Stomach (tissue), 9 donors: ENCODE measurements around the gene SLC24A3. TPM values are rescaled to one million over a fixed set of nuclear protein-coding genes. Genes with fewer than 3 reads are reported as not detected.

Source experiments
- DNase-seq, 2 donors: peaks; one replicate each; pipeline versions ENCODE4 v3.0.0 to v3.0.0-alpha.2; 2013 to 2019
- H3K27ac ChIP-seq, 5 donors: fragments of 200-600 bp in 4 of 5; sonication (generic) in 4 of 5; one replicate each; pipeline ENCODE4 v1.5.1; 2013 to 2019; ENCODE audit warnings: mild to moderate bottlenecking in 1 of 5, moderate library complexity in 1 of 5
- H3K27me3 ChIP-seq, 3 donors: fragments of 200-600 bp; sonication (generic); one replicate each; pipeline ENCODE4 v1.5.1; 2017 to 2019; ENCODE audit warnings: mixed run types in 1 of 3
- H3K36me3 ChIP-seq, 4 donors: fragments of 200-600 bp; sonication (generic); 1 replicate in 3 of 4; 2 replicates in 1 of 4; pipeline ENCODE4 v1.5.1; 2016 to 2019
- H3K4me1 ChIP-seq, 4 donors: fragments of 200-600 bp; sonication (generic); one replicate each; pipeline ENCODE4 v1.5.1; 2016 to 2019
- H3K4me3 ChIP-seq, 4 donors: fragments of 200-600 bp; sonication (generic) in 3 of 4; one replicate each; pipeline ENCODE4 v1.5.1; 2016 to 2019; ENCODE audit warnings: mild to moderate bottlenecking in 1 of 4
- H3K9me3 ChIP-seq, 4 donors: fragments of 200-600 bp; sonication (generic); one replicate each; pipeline ENCODE4 v1.5.1; 2016 to 2019
- EP300 ChIP-seq: sonication (generic); formaldehyde crosslinking; IDR thresholded peaks from one replicate; pipeline ENCODE4 v1.6.1; 2017; ENCODE audit warnings: antibody characterized with exemption
- POLR2A ChIP-seq, 4 donors: fragments of 450-650 bp; IDR thresholded peaks; one replicate each; pipeline ENCODE4 v1.6.1; 2016; ENCODE audit warnings: antibody characterized with exemption in 4 of 4, control low read depth in 2 of 4, mild to moderate bottlenecking in 1 of 4, moderate library complexity in 1 of 4
- POLR2AphosphoS5 ChIP-seq, 3 donors: sonication (generic); formaldehyde crosslinking; IDR thresholded peaks; one replicate each; pipeline ENCODE4 v1.6.1; 2016; ENCODE audit warnings: antibody characterized with exemption in 3 of 3
- WGBS, 5 donors: extraction: QIAGEN DNeasy Blood & Tissue Kit in 3 of 5; methylation state at CpG; one replicate each; pipeline versions ENCODE4 v1.1.5 to v1.1.7; 2013 to 2018; 5-methylcytosine and 5-hydroxymethylcytosine counted together
- intact Hi-C: fragments of 100-400 bp; cut with DNase I; formaldehyde crosslinking; loops from one replicate; pipeline ENCODE4 v1.15.1; 2023; ENCODE audit warnings: low total_unique reads
- polyA plus RNA-seq, 3 donors: library from polyadenylated mRNA; stranded (reverse); fragments of 200-250 nt; gene quantifications; one replicate each; pipeline ENCODE4 v1.2.3, GENCODE V29; 2013
- total RNA-seq, 5 donors: library from RNA; depleted of rRNA; stranded (reverse); fragments of >200 nt; gene quantifications; one replicate each; pipeline versions ENCODE4 v1.1.0 to v1.2.3, GENCODE V29; 2014 to 2016
- TF ChIP-seq, protein P1 (sequence below), 7 experiments: fragments of 450-650 bp in 4 of 7; fragments of 200-600 bp in 3 of 7; sonication (generic) in 3 of 7; IDR thresholded peaks; one replicate each; pipeline ENCODE4 v1.5.1; 2016 to 2019; ENCODE audit warnings: antibody characterized with exemption in 7 of 7, control low read depth in 2 of 7, mild to moderate bottlenecking in 1 of 7
- donor health status: healthy with polysubstance abuse.
- donor health status: Bipolar disorder and iron deficiency.
- donor health status: healthy.

Gene SLC24A3
- total and polyA plus RNA-seq, 8 donors, result 1.8 to 9.0 (median 4.5) TPM

DNA sequence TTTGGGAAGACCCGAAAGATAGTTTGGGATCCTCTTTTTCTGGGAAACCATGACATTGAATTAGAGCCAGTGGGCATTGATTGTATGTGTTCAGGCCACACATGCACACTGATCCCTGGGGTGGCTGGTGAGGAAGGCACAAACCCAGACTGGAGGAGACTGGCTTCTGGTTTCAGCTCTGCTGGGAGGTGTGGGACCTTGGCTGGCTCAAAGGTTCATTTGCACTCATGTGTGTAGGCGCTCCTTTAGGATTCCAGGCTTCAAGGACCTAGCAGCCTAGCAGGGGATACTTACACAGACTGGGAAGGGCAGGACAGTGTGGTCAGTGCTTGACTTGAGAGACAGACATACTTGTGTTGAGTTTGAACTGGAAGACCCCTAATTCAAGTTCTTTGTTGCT, 552.8 kb downstream of the SLC24A3 start:
- intact Hi-C loops, result no loop called here
- DNase-seq, result no peak
- no peak overlapping the region for H3K27ac ChIP-seq
- WGBS, 5 donors, result 91 to 97% (median 94%) methylated on average over 2 of the region's 2 CpGs
- no peaks in the 10 kb centered on the region for H3K36me3 ChIP-seq
- H3K9me3 ChIP-seq, result no peaks in the 10 kb centered on the region
- H3K4me1 ChIP-seq, result peaks cover under 1 to 47% (median 17%) of the 10 kb centered on the region in 4 donors
- no peak overlapping the region for H3K4me3 ChIP-seq
- H3K27me3 ChIP-seq, result no peaks in the 10 kb centered on the region
- TF ChIP-seq POLR2AphosphoS5 (IDR thresholded peaks at IDR 0.05) (no peak), EP300 (no peak), POLR2A (IDR thresholded peaks at IDR 0.05) (no peak)
- TF ChIP-seq, protein P1, sequence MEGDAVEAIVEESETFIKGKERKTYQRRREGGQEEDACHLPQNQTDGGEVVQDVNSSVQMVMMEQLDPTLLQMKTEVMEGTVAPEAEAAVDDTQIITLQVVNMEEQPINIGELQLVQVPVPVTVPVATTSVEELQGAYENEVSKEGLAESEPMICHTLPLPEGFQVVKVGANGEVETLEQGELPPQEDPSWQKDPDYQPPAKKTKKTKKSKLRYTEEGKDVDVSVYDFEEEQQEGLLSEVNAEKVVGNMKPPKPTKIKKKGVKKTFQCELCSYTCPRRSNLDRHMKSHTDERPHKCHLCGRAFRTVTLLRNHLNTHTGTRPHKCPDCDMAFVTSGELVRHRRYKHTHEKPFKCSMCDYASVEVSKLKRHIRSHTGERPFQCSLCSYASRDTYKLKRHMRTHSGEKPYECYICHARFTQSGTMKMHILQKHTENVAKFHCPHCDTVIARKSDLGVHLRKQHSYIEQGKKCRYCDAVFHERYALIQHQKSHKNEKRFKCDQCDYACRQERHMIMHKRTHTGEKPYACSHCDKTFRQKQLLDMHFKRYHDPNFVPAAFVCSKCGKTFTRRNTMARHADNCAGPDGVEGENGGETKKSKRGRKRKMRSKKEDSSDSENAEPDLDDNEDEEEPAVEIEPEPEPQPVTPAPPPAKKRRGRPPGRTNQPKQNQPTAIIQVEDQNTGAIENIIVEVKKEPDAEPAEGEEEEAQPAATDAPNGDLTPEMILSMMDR (IDR thresholded peaks at IDR 0.05), result no peak

- Histone ChIP-seq H3K36me3 (no peaks in the 10 kb centered on the region), H3K27ac (no peak overlapping the region)
- 90 to 93% (median 93%) methylated on average over 4 of the region's 4 CpGs for WGBS, 5 donors
Measured at GRCh38 chr20:19765913-19766312, 553.5 kb downstream of the SLC24A3 start.

DNA sequence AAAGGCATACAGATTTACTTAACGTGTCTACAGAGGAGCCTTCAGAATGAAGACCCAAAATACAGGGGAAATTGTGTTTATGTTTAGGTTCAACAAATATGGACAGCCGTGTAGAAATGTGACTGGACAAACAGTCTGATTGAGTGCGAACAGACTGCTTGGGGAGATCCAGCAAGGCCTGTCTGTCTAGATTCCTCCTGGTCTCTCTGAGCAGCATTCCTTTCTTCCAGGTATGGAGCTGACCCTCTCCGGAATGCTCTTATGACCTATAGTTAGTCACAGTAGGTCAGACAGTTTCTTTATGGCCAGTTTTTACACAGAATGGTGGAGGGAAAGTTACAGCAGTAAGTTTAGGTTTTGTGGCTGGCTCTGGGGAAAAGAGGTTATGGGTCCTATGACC, 554.6 kb downstream of the SLC24A3 start:
- Histone ChIP-seq H3K27ac (no peak overlapping the region), H3K9me3 (no peaks in the 10 kb centered on the region), H3K4me3 (no peak overlapping the region), H3K36me3 (no peaks in the 10 kb centered on the region), H3K27me3 (no peaks in the 10 kb centered on the region), H3K4me1 (peaks cover 0 to 37% (median 6%) of the 10 kb centered on the region in 4 donors)
- intact Hi-C loops, result no loop called here
- WGBS, 5 donors, result 45 to 65% (median 62%) methylated on average over 4 of the region's 4 CpGs
- no peak for TF ChIP-seq EP300
- no peak for DNase-seq

More at GRCh38 chr20:19765913-19766312, 553.5 kb downstream of the SLC24A3 start:
- no peaks in the 10 kb centered on the region for H3K27me3 ChIP-seq
- intact Hi-C loops, result no loop called here
- no peak overlapping the region for H3K4me3 ChIP-seq
- no peaks in the 10 kb centered on the region for H3K9me3 ChIP-seq
- TF ChIP-seq POLR2AphosphoS5 (IDR thresholded peaks at IDR 0.05), result no peak
- TF ChIP-seq, protein P1 (IDR thresholded peaks at IDR 0.05), result no peak
- no peak for TF ChIP-seq EP300
- TF ChIP-seq POLR2A (IDR thresholded peaks at IDR 0.05), result no peak
- H3K4me1 ChIP-seq, result peaks cover 0 to 45% (median 11%) of the 10 kb centered on the region in 4 donors
- DNase-seq, result no peak

- Histone ChIP-seq H3K27ac (no peak overlapping the region), H3K27me3 (no peaks in the 10 kb centered on the region), H3K9me3 (no peaks in the 10 kb centered on the region), H3K36me3 (peaks cover 0 to 4% (median 0%) of the 10 kb centered on the region in 4 donors), H3K4me1 (peaks cover 0 to 32% (median 2%) of the 10 kb centered on the region in 4 donors), H3K4me3 (no peak overlapping the region)
- DNase-seq, result no peak
- TF ChIP-seq POLR2A (IDR thresholded peaks at IDR 0.05) (no peak), POLR2AphosphoS5 (IDR thresholded peaks at IDR 0.05) (no peak), EP300 (no peak)
- TF ChIP-seq, protein P1 (IDR thresholded peaks at IDR 0.05), result no peak
- 89 to 92% (median 90%) methylated on average over 7 of the region's 7 CpGs for WGBS, 5 donors
- intact Hi-C loops, result no loop called here
Measured at GRCh38 chr20:19768325-19768842, 555.9 kb downstream of the SLC24A3 start.

DNA sequence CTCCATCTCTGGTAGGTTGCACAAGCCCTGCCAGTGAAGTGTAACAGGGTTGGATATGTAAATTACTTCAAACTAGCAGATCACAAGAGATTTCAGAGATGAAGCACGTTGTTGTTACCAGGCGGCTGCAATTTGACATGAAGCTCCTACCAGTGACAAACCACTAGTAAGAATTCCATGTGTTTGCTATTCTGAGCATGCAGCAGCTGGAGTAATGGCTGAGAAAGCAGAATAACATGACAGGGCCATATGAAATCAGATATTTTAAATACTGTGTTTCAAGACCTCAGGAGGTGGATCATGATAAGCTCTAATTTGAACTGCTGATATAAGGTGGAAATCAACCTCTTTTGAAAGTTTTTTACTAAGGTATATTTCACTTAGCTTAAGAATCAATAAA, 557.1 kb downstream of the SLC24A3 start:
- Histone ChIP-seq H3K9me3 (no peaks in the 10 kb centered on the region), H3K27ac (no peak overlapping the region), H3K4me1 (peaks cover 0 to 25% (median 3%) of the 10 kb centered on the region in 4 donors), H3K36me3 (peaks cover 0 to 4% (median 0%) of the 10 kb centered on the region in 4 donors), H3K4me3 (no peak overlapping the region), H3K27me3 (no peaks in the 10 kb centered on the region)
- no peak for DNase-seq
- 73 to 89% (median 83%) methylated on average over 2 of the region's 2 CpGs for WGBS, 5 donors
- intact Hi-C loops, result no loop called here
- TF ChIP-seq POLR2AphosphoS5 (IDR thresholded peaks at IDR 0.05), result no peak
